Testis (tissue), 2 donors: ENCODE results near the gene MEGF8.

ENCODE experiments used
- CTCF ChIP-seq, 3 experiments: fragments of 450-650 bp in 2 of 3; fragments of 200-600 bp in 1 of 3; sonication (generic) in 1 of 3; IDR thresholded peaks; one replicate each; pipeline ENCODE4 v1.5.1; 2016 to 2019; ENCODE audit warnings: antibody characterized with exemption in 3 of 3, mild to moderate bottlenecking in 2 of 3, moderate library complexity in 1 of 3
- POLR2A ChIP-seq: fragments of 450-650 bp; IDR thresholded peaks from one replicate; pipeline ENCODE4 v1.6.1; 2017; ENCODE audit warnings: antibody characterized with exemption, mild to moderate bottlenecking, moderate library complexity

DNA sequence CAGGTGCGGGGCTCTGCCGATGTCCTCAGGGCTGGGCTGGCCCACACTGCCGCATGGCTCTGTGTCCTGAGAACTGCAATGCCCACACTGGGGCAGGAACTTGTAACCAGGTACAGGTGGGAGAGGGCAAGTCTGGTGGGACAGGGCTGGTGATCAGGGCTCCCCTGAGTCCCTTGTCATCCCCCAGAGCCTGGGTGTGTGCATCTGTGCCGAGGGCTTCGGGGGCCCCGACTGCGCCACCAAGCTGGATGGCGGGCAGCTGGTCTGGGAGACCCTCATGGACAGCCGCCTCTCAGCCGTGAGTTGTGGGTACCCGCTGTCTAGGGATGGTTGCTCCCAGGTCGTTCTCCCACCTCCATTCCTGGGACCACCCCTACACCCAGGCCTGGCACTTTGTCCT, 30.5 kb downstream of the MEGF8 start:
- no peak for TF ChIP-seq POLR2A
- TF ChIP-seq CTCF (IDR thresholded peaks at IDR 0.05): no peak
